Muscle of leg (tissue), 11 donors: Measurements from ENCODE around the gene LTC4S. TPM values are rescaled to one million over a fixed set of nuclear protein-coding genes. Genes with fewer than 3 reads are reported as not detected.
A peak's percentile ranks its signal among the peaks of the same experiment; 100 is the strongest.

Experiments used
- DNase-seq: peaks from one replicate; pipeline ENCODE4 v3.0.0; 2013
- H3K27ac ChIP-seq: one replicate; pipeline ENCODE4 v1.5.1; 2013; ENCODE audit warnings: mild to moderate bottlenecking, low read length, control low read depth
- H3K27me3 ChIP-seq: one replicate; pipeline ENCODE4 v1.6.1; 2013; ENCODE audit warnings: low read length; ENCODE audit not compliant: control insufficient read depth, insufficient read depth
- H3K36me3 ChIP-seq: one replicate; pipeline ENCODE4 v1.6.1; 2013; ENCODE audit warnings: low read length; ENCODE audit not compliant: control insufficient read depth, insufficient read depth
- H3K4me1 ChIP-seq: one replicate; pipeline ENCODE4 v1.6.1; 2013; ENCODE audit warnings: low read length; ENCODE audit not compliant: control insufficient read depth, insufficient read depth
- H3K4me3 ChIP-seq: one replicate; pipeline ENCODE4 v1.5.1; 2013; ENCODE audit warnings: low read length, control low read depth
- H3K9me3 ChIP-seq: replicated peaks from 2 replicates; pipeline ENCODE4 v1.6.1; 2013; ENCODE audit warnings: low read depth, low read length; ENCODE audit not compliant: control insufficient read depth
- WGBS: methylation state at CpG from one replicate; pipeline ENCODE4 v1.1.5; 2013; ENCODE audit warnings: missing lambda C conversion rate; ENCODE audit not compliant: insufficient coverage; 5-methylcytosine and 5-hydroxymethylcytosine counted together
- polyA plus RNA-seq, 8 donors: library from polyadenylated mRNA; unstranded; fragments of 120-200 nt; gene quantifications; one replicate each; pipeline versions ENCODE4 v1.2.1 to v1.2.3, GENCODE V29; 2013; ENCODE audit warnings: inconsistent platforms in 1 of 8, low replicate concordance in 1 of 8; ENCODE audit not compliant: insufficient read length in 8 of 8, insufficient read depth in 1 of 8
- total RNA-seq: library from RNA; stranded (reverse); fragments of 120-200 nt; gene quantifications from one replicate; pipeline ENCODE4 v1.2.4, GENCODE V29; 2013

Gene LTC4S
- total and polyA plus RNA-seq, 9 donors, result 2.3 to 4.6 (median 3.2) TPM

DNA sequence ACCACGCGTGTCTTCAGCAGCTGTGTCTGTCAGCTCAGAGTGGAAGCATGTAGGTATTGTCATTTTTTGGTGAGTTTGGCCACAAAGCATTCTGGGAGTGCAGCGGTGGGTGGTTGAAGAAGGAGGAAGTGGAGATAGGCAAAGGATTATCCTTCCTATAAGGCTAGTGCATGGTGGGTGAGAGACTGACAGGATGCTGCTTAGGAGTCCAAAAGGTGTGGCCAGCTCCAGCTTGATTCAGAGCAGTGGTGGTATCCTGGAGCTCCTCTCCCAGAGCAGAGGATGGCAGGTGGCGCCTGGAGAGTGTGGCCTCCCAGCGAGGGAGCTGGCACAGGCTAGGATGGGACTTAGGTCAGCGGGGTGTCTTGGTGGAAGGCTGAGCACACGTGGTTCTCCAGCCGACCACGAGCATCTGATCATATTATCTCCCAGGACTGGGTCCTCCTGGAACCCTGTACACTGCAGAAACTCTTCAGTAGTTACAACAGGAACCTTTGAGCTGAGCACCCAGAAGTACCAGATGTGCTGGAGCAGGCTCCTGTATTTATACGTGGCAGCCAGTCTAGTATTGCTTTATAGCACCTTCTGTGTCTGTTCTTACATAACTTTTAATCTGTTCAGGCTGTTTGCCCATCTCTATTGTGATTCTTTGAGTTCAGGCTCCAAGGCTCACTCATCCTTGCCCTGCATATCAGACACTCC is 31.6 kb upstream of the LTC4S start:
- Histone ChIP-seq H3K4me1 (peaks cover 39% of the 10 kb centered on the region), H3K4me3 (no peak overlapping the region), H3K9me3 (no peaks in the 10 kb centered on the region), H3K36me3 (peaks cover 18% of the 10 kb centered on the region), H3K27ac (peak overlapping the region; percentile 29), H3K27me3 (no peaks in the 10 kb centered on the region)
- peak; percentile 16 for DNase-seq
- 35% methylated on average over 8 of the region's 10 CpGs for WGBS

DNA sequence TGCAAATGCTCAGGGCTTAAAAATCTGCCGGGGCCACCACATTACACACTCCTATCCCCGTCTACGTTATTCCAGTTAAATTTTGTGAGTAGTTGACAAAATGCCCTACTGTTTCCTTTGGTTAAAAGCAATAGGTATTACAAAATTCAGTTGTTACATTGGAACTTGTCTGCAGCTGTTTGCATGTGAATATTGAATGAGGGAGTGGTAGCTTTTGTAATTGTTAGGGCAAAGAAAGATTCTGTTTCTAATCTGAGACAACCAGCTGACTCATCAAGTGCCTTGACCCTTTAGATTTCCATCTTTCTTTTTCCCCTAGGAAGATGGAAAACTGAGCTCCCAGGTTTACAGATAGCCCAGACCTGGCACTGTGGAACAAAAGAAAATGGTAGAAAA is 31.0 kb upstream of the LTC4S start:
- no peaks in the 10 kb centered on the region for H3K9me3 ChIP-seq
- H3K27me3 ChIP-seq, result no peaks in the 10 kb centered on the region
- WGBS, result no CpG with 5 or more reads among the region's 3 CpGs
- H3K4me3 ChIP-seq, result no peak overlapping the region
- peaks cover 20% of the 10 kb centered on the region for H3K36me3 ChIP-seq
- peaks cover 39% of the 10 kb centered on the region for H3K4me1 ChIP-seq
- no peak for DNase-seq
- peak overlapping the region; percentile 29 for H3K27ac ChIP-seq

DNA sequence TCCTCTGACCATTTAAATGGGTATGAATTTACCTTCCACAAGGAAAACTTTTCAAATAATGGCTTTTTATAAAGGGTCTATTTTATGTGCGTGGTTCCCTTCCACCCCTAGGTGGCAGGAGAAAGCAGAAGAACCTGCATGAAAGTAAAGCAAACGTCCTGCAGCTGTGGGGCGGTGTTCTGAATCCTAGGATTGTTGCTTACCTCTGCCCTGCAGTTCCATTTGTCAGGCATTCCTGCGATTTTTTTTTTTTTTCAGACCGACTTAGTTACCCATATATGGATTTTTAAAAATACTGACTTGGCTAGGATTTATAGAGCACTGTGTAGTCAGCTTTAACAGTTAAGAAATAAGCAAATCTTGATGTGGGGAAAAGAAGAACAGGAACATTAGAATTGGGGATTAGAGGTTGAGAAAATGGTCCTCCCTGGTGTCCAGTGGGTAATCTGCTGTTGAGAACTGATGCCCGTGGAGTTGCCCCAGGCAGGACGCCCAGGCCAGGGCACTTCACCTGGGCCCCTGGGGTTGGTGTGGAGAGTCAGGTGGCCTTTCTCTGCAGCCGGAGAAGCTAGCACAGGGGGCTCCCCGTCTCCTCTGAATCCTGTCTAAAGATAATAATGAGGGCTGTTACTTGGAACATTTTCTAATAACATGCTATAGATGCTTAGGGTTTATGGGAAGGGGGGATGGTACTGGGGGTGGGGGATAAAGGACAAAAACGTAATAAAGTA is 30.4 kb upstream of the LTC4S start:
- H3K27me3 ChIP-seq, result no peaks in the 10 kb centered on the region
- H3K4me1 ChIP-seq, result peaks cover 39% of the 10 kb centered on the region
- H3K27ac ChIP-seq, result no peak overlapping the region
- H3K36me3 ChIP-seq, result peaks cover 20% of the 10 kb centered on the region
- no peak overlapping the region for H3K4me3 ChIP-seq
- peak; percentile 84 for DNase-seq
- 31% methylated on average over 6 of the region's 10 CpGs for WGBS
- H3K9me3 ChIP-seq, result no peaks in the 10 kb centered on the region

DNA sequence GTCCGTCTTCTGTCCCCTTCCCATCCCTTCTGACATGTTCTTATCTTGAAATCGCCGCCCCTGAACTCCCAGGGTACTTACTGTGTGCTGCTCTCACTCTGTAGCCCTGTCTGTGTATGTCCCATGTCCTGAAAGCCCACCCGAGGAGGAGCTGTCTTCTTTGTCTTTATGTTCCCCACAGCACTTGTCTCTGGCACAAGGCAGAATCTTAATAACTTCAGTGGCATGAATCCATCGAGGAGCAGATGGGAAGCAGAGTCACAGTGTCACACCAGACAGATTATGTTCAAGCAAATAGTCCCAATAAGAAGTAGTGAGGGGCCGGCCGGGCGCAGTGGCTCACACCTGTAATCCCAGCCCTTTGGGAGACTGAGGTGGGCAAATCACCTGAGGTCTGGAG is 29.7 kb upstream of the LTC4S start:
- H3K27ac ChIP-seq, result no peak overlapping the region
- H3K36me3 ChIP-seq, result peaks cover 26% of the 10 kb centered on the region
- no peak for DNase-seq
- H3K4me3 ChIP-seq, result no peak overlapping the region
- WGBS, result 80% methylated on average over 2 of the region's 8 CpGs
- H3K27me3 ChIP-seq, result no peaks in the 10 kb centered on the region
- H3K9me3 ChIP-seq, result no peaks in the 10 kb centered on the region
- H3K4me1 ChIP-seq, result peaks cover 39% of the 10 kb centered on the region

- no peak for DNase-seq
- H3K4me3 ChIP-seq, result no peak overlapping the region
- 54% methylated on average over 13 of the region's 13 CpGs for WGBS
- peaks cover 35% of the 10 kb centered on the region for H3K36me3 ChIP-seq
- peaks cover 28% of the 10 kb centered on the region for H3K4me1 ChIP-seq
- no peaks in the 10 kb centered on the region for H3K9me3 ChIP-seq
- H3K27me3 ChIP-seq, result no peaks in the 10 kb centered on the region
- H3K27ac ChIP-seq, result no peak overlapping the region
Measured at GRCh38 chr5:179765400-179765799, 28.4 kb upstream of the LTC4S start.

- H3K27ac ChIP-seq, result no peak overlapping the region
- no peak overlapping the region for H3K4me3 ChIP-seq
- no peak for DNase-seq
- peaks cover 42% of the 10 kb centered on the region for H3K36me3 ChIP-seq
- 89% methylated on average over 17 of the region's 20 CpGs for WGBS
- peaks cover 28% of the 10 kb centered on the region for H3K4me1 ChIP-seq
- no peaks in the 10 kb centered on the region for H3K27me3 ChIP-seq
- H3K9me3 ChIP-seq, result no peaks in the 10 kb centered on the region
Measured at GRCh38 chr5:179766021-179766725, 27.6 kb upstream of the LTC4S start.

GRCh38 chr5:179766726-179767455 is 26.9 kb upstream of the LTC4S start:
- DNase-seq, result no peak
- peaks cover 49% of the 10 kb centered on the region for H3K36me3 ChIP-seq
- no peak overlapping the region for H3K27ac ChIP-seq
- H3K27me3 ChIP-seq, result no peaks in the 10 kb centered on the region
- H3K9me3 ChIP-seq, result no peaks in the 10 kb centered on the region
- peaks cover 25% of the 10 kb centered on the region for H3K4me1 ChIP-seq
- WGBS, result 86% methylated on average over 7 of the region's 12 CpGs
- H3K4me3 ChIP-seq, result no peak overlapping the region

DNA sequence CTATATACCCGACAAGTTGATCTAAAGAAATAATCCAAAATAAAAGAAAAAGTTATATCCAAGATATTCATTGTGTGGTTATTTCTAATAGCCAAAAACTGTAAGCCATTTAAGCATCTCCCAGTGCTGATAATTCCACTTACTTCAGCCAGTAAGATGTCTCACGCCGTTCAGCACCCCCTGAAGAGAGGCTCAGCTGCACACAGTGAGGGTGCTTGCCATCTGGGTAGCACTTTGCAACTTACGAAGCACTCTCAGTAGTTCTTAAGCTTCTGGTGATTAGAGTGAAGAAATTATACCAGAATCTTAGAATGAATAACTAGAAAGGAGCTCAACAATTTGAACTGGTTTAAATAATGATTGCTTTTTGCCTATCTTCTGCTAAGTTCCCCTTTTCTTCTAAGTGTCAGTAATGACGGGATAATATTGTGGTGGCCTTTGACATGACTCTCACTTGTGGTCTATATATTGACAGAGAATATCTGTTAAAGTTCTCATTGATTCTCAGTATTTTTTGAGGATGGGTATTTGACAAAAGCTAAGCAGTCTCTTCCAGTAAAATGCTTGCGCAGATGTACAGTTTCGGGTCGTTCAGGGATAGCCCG is 26.2 kb upstream of the LTC4S start:
- peaks cover 56% of the 10 kb centered on the region for H3K36me3 ChIP-seq

GRCh38 chr5:179768326-179769085 is 25.3 kb upstream of the LTC4S start:
- Histone ChIP-seq H3K27me3 (no peaks in the 10 kb centered on the region), H3K9me3 (no peaks in the 10 kb centered on the region), H3K4me3 (no peak overlapping the region), H3K27ac (no peak overlapping the region), H3K4me1 (peaks cover 13% of the 10 kb centered on the region), H3K36me3 (peaks cover 65% of the 10 kb centered on the region)
- 82% methylated on average over 13 of the region's 18 CpGs for WGBS
- DNase-seq, result no peak

More for the DNA sequence above, 26.2 kb upstream of the LTC4S start:
- no peaks in the 10 kb centered on the region for H3K9me3 ChIP-seq
- H3K27me3 ChIP-seq, result no peaks in the 10 kb centered on the region
- H3K27ac ChIP-seq, result no peak overlapping the region
- WGBS, result 100% methylated on average over 3 of the region's 9 CpGs
- peaks cover 18% of the 10 kb centered on the region for H3K4me1 ChIP-seq
- no peak overlapping the region for H3K4me3 ChIP-seq
- no peak for DNase-seq
